Mesenchymal stem cell (in vitro differentiated cells and primary cell): ENCODE data around the gene VTI1A.

ENCODE experiments used
- DNase-seq: peaks from one replicate; pipeline ENCODE4 v3.0.0-alpha.2; 2013
- H2AFZ ChIP-seq: one replicate; pipeline ENCODE4 v1.6.1; 2013; ENCODE audit warnings: low read depth, mild to moderate bottlenecking, control low read depth, inconsistent platforms, low read length, moderate library complexity
- H2AK5ac ChIP-seq: 2 replicates; pipeline ENCODE4 v1.6.1; 2013; ENCODE audit warnings: low read length, moderate library complexity, mild to moderate bottlenecking, inconsistent platforms; ENCODE audit not compliant: severe bottlenecking
- H2BK120ac ChIP-seq: one replicate; pipeline ENCODE4 v1.6.1; 2013; ENCODE audit warnings: low read depth, mild to moderate bottlenecking, inconsistent platforms, low read length, moderate library complexity
- H2BK12ac ChIP-seq, 2 experiments: one replicate each; pipeline ENCODE4 v1.6.1; 2013; ENCODE audit warnings: inconsistent platforms in 2 of 2, low read length in 2 of 2, mild to moderate bottlenecking in 2 of 2, moderate library complexity in 2 of 2, control low read depth in 1 of 2
- H2BK15ac ChIP-seq: one replicate; pipeline ENCODE4 v1.6.1; 2013; ENCODE audit warnings: mild to moderate bottlenecking, low read depth, inconsistent platforms; ENCODE audit not compliant: poor library complexity, severe bottlenecking
- H2BK5ac ChIP-seq: 2 replicates; pipeline ENCODE4 v1.6.1; 2013; ENCODE audit warnings: low read depth, mild to moderate bottlenecking, low read length, control low read depth, inconsistent platforms; ENCODE audit not compliant: poor library complexity, severe bottlenecking
- H3K14ac ChIP-seq, 2 experiments: one replicate each; pipeline ENCODE4 v1.6.1; 2013; ENCODE audit warnings: inconsistent platforms in 2 of 2, low read length in 2 of 2, control low read depth in 1 of 2, mild to moderate bottlenecking in 1 of 2, moderate library complexity in 1 of 2
- H3K18ac ChIP-seq, 2 experiments: one replicate each; pipeline ENCODE4 v1.6.1; 2013; ENCODE audit warnings: inconsistent platforms in 2 of 2, low read length in 2 of 2, control low read depth in 1 of 2, low read depth in 1 of 2, mild to moderate bottlenecking in 1 of 2
- H3K23ac ChIP-seq, 2 experiments: one replicate each; pipeline ENCODE4 v1.6.1; 2013; ENCODE audit warnings: inconsistent platforms in 2 of 2, low read length in 2 of 2, mild to moderate bottlenecking in 2 of 2, moderate library complexity in 2 of 2, control low read depth in 1 of 2
- H3K27ac ChIP-seq: 2 replicates; pipeline ENCODE4 v1.5.1; 2013; ENCODE audit warnings: mild to moderate bottlenecking, moderate library complexity, low read length, control low read depth, inconsistent platforms; ENCODE audit not compliant: poor library complexity, severe bottlenecking
- H3K27me3 ChIP-seq, 2 experiments: 2 replicates each; pipeline versions ENCODE4 v1.6.1 to v1.7.0; 2013; ENCODE audit warnings: low read length in 2 of 2, mild to moderate bottlenecking in 2 of 2, moderate library complexity in 2 of 2, control low read depth in 1 of 2, inconsistent platforms in 1 of 2; ENCODE audit not compliant: control insufficient read depth in 1 of 2, insufficient read depth in 1 of 2
- H3K36me3 ChIP-seq, 2 experiments: 2 replicates each; pipeline versions ENCODE4 v1.6.1 to v1.7.0; 2013; ENCODE audit warnings: low read length in 2 of 2, control low read depth in 1 of 2, inconsistent platforms in 1 of 2, low read depth in 1 of 2, mild to moderate bottlenecking in 1 of 2; ENCODE audit not compliant: insufficient read depth in 2 of 2, control insufficient read depth in 1 of 2
- H3K4ac ChIP-seq, 2 experiments: one replicate each; pipeline ENCODE4 v1.6.1; 2013; ENCODE audit warnings: inconsistent platforms in 2 of 2, low read length in 2 of 2, mild to moderate bottlenecking in 2 of 2, moderate library complexity in 2 of 2, control low read depth in 1 of 2, low read depth in 1 of 2
- H3K4me1 ChIP-seq: 2 replicates; pipeline ENCODE4 v1.6.1; 2013; ENCODE audit warnings: low read depth, low read length, control low read depth; ENCODE audit not compliant: control insufficient read depth, insufficient read depth
- H3K4me2 ChIP-seq: 2 replicates; pipeline ENCODE4 v1.6.1; 2013; ENCODE audit warnings: low read length, mild to moderate bottlenecking, inconsistent platforms; ENCODE audit not compliant: poor library complexity, severe bottlenecking
- H3K4me3 ChIP-seq, 2 experiments: 2 replicates each; pipeline versions ENCODE4 v1.5.1 to v1.7.0; 2013; ENCODE audit warnings: low read length in 2 of 2, mild to moderate bottlenecking in 2 of 2, control low read depth in 1 of 2, low read depth in 1 of 2; ENCODE audit not compliant: insufficient read depth in 1 of 2
- H3K79me1 ChIP-seq: replicated peaks from 2 replicates; pipeline ENCODE4 v1.6.1; 2013; ENCODE audit warnings: mild to moderate bottlenecking, control low read depth, low read length, inconsistent platforms; ENCODE audit not compliant: poor library complexity, severe bottlenecking
- H3K9ac ChIP-seq: 2 replicates; pipeline ENCODE4 v1.7.0; 2013; ENCODE audit warnings: mild to moderate bottlenecking, low read length, moderate library complexity
- H3K9me3 ChIP-seq: 2 replicates; pipeline ENCODE4 v1.7.0; 2013; ENCODE audit warnings: mild to moderate bottlenecking, low read length; ENCODE audit not compliant: control insufficient read depth
- H4K8ac ChIP-seq: one replicate; pipeline ENCODE4 v1.6.1; 2013; ENCODE audit warnings: inconsistent platforms, mild to moderate bottlenecking, low read length, moderate library complexity
- H4K91ac ChIP-seq: one replicate; pipeline ENCODE4 v1.6.1; 2013; ENCODE audit warnings: mild to moderate bottlenecking, low read length, inconsistent platforms
- WGBS: methylation state at CpG from one replicate; pipeline ENCODE4 v1.1.7; 2013; ENCODE audit warnings: mixed read lengths; 5-methylcytosine and 5-hydroxymethylcytosine counted together

The VTI1A gene

DNA sequence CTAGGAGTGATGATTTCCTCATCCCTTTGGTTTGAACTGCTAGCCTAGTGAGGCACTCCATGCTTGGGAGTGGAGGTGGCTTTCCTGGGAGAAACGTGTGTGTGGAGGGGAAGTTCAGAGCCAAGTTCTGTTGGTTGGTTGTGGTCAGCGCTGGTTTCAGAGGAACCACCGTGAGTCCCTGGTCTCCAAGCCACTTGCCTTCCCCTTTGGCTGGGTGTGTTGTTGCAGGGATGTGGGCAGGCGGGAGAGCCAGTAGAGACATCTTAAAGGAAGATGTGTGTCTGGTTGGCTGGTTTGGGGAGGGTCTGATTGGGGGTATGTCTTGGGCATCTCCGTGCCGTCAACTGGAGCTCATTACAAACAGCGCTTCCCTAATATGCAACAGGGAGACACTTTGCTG lies 372.2 kb downstream of the VTI1A start:
- no peak for DNase-seq
- Histone ChIP-seq H4K91ac (no peak overlapping the region), H2AFZ (no peak overlapping the region), H3K4me3 (no peak overlapping the region), H3K18ac (no peak overlapping the region), H2BK5ac (no peak overlapping the region), H2BK12ac (peak overlapping the region in 1 of 2 experiments; percentile 11), H3K4ac (no peak overlapping the region), H3K27me3 (no peaks in the 10 kb centered on the region), H3K9me3 (no peaks in the 10 kb centered on the region), H3K14ac (no peak overlapping the region), H3K23ac (no peak overlapping the region), H3K27ac (no peak overlapping the region), H4K8ac (no peak overlapping the region), H3K4me1 (peaks cover 11% of the 10 kb centered on the region), H3K9ac (no peak overlapping the region), H3K4me2 (no peak overlapping the region), H3K79me1 (peaks cover 4% of the 10 kb centered on the region), H2BK15ac (no peak overlapping the region), H3K36me3 (peaks cover 11 to 15% of the 10 kb centered on the region in 2 experiments), H2AK5ac (no peak overlapping the region), H2BK120ac (no peak overlapping the region)
- WGBS: 96% methylated on average over 7 of the region's 7 CpGs

- Histone ChIP-seq H2BK15ac (no peak overlapping the region), H3K9ac (no peak overlapping the region), H3K4me1 (peaks cover 9% of the 10 kb centered on the region), H3K27ac (no peak overlapping the region), H2BK120ac (peak overlapping the region; percentile 27), H3K23ac (no peak overlapping the region), H3K4ac (peak overlapping the region in 1 of 2 experiments; percentile 35), H3K18ac (no peak overlapping the region), H3K14ac (no peak overlapping the region), H3K27me3 (no peaks in the 10 kb centered on the region), H3K79me1 (no peaks in the 10 kb centered on the region), H2BK5ac (no peak overlapping the region), H4K91ac (peak overlapping the region; percentile 53), H2AK5ac (no peak overlapping the region), H2BK12ac (peak overlapping the region in 1 of 2 experiments; percentile 79), H3K9me3 (no peaks in the 10 kb centered on the region), H2AFZ (no peak overlapping the region), H3K4me3 (no peak overlapping the region), H4K8ac (no peak overlapping the region), H3K4me2 (no peak overlapping the region), H3K36me3 (peaks cover 11 to 19% of the 10 kb centered on the region in 2 experiments)
- no peak for DNase-seq
- 95% methylated on average over 1 of the region's 1 CpG for WGBS
These were observed 373.3 kb downstream of the VTI1A start for GRCh38 chr10:112820320-112820719.

- Histone ChIP-seq H3K4me1 (peaks cover 6% of the 10 kb centered on the region), H3K27me3 (no peaks in the 10 kb centered on the region), H3K9ac (no peak overlapping the region), H3K23ac (no peak overlapping the region), H3K4me3 (no peak overlapping the region), H2BK12ac (no peak overlapping the region), H4K91ac (no peak overlapping the region), H3K36me3 (peaks cover 11 to 20% of the 10 kb centered on the region in 2 experiments), H2AK5ac (no peak overlapping the region), H2BK120ac (no peak overlapping the region), H3K9me3 (no peaks in the 10 kb centered on the region), H3K79me1 (no peaks in the 10 kb centered on the region), H3K27ac (no peak overlapping the region), H3K14ac (no peak overlapping the region), H3K4ac (peak overlapping the region in 1 of 2 experiments; percentile 35), H3K4me2 (no peak overlapping the region), H2AFZ (no peak overlapping the region), H2BK5ac (no peak overlapping the region), H4K8ac (peak overlapping the region; percentile 25), H2BK15ac (no peak overlapping the region), H3K18ac (peak overlapping the region in 1 of 2 experiments; percentile 0)
- DNase-seq: no peak
- WGBS: 99% methylated on average over 19 of the region's 19 CpGs
These were observed 374.0 kb downstream of the VTI1A start for GRCh38 chr10:112821038-112821437.

DNA sequence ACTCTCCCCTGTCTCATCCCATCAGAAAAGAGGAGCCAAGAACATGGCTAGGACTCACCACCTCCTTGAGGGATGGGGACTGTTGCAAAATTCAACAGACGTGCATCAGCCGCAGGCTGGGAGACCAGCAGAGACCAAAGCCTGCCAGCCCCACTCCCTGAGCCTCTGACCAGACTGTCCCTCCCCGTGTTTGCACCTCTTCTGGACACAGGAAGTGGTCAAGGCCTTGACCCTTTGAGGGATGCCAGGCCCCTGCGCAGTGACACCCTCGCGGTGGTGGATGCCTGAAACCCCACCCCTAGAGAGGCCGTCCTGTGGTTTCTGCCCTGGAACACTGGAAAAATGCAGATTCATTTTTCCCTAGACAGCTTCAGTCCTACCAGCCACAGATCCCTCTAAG lies 374.6 kb downstream of the VTI1A start:
- Histone ChIP-seq H3K9ac (no peak overlapping the region), H3K9me3 (no peaks in the 10 kb centered on the region), H2BK12ac (peak overlapping the region in 1 of 2 experiments; percentile 18), H2AK5ac (no peak overlapping the region), H3K4me3 (no peak overlapping the region), H2BK120ac (no peak overlapping the region), H3K79me1 (no peaks in the 10 kb centered on the region), H3K36me3 (peaks cover 10 to 20% of the 10 kb centered on the region in 2 experiments), H3K4ac (no peak overlapping the region), H3K14ac (no peak overlapping the region), H3K23ac (no peak overlapping the region), H2BK5ac (no peak overlapping the region), H3K27me3 (no peaks in the 10 kb centered on the region), H4K91ac (peak overlapping the region; percentile 44), H3K27ac (no peak overlapping the region), H3K4me1 (peaks cover 6% of the 10 kb centered on the region), H4K8ac (peak overlapping the region; percentile 39), H3K18ac (peak overlapping the region in 1 of 2 experiments; percentile 14), H3K4me2 (no peak overlapping the region), H2AFZ (no peak overlapping the region), H2BK15ac (no peak overlapping the region)
- WGBS: 54% methylated on average over 7 of the region's 7 CpGs
- peak; percentile 75 for DNase-seq
